Measurements from ENCODE around the gene ERBB4.

The ERBB4 gene

GRCh38 chr2:211512806-211513205 is 1025.8 kb downstream of the ERBB4 start:
- peak; percentile 29 for DNase-seq

- no peak for DNase-seq
Observed at GRCh38 chr2:211503856-211504255, 1034.7 kb downstream of the ERBB4 start.

GRCh38 chr2:211503198-211503597 is 1035.4 kb downstream of the ERBB4 start:
- no peak for DNase-seq

GRCh38 chr2:211498551-211499205 is 1039.9 kb downstream of the ERBB4 start:
- DNase-seq = no peak

- no peak for DNase-seq
Observed at GRCh38 chr2:211495339-211495738, 1043.3 kb downstream of the ERBB4 start.

GRCh38 chr2:211494536-211494935 is 1044.1 kb downstream of the ERBB4 start:
- peak; percentile 67 for DNase-seq

- DNase-seq = no peak
Observed at GRCh38 chr2:211494085-211494484, 1044.5 kb downstream of the ERBB4 start.

GRCh38 chr2:211487733-211488132 is 1050.9 kb downstream of the ERBB4 start:
- DNase-seq = peak; percentile 63

GRCh38 chr2:211479536-211480150 is 1059.0 kb downstream of the ERBB4 start:
- DNase-seq = no peak

GRCh38 chr2:211477537-211478275 is 1060.9 kb downstream of the ERBB4 start:
- no peak for DNase-seq

GRCh38 chr2:211473116-211473515 is 1065.5 kb downstream of the ERBB4 start:
- no peak for DNase-seq

GRCh38 chr2:211469664-211470059 is 1068.9 kb downstream of the ERBB4 start:
- no peak for DNase-seq

- DNase-seq = peak; percentile 55
Observed at GRCh38 chr2:211468877-211469663, 1069.5 kb downstream of the ERBB4 start.

GRCh38 chr2:211468217-211468616 is 1070.4 kb downstream of the ERBB4 start:
- DNase-seq = no peak

- no peak for DNase-seq
Observed at GRCh38 chr2:211463397-211463796, 1075.2 kb downstream of the ERBB4 start.

- DNase-seq = no peak
Observed at GRCh38 chr2:211458974-211459373, 1079.6 kb downstream of the ERBB4 start.

GRCh38 chr2:211457325-211457724 is 1081.3 kb downstream of the ERBB4 start:
- no peak for DNase-seq

- peak; percentile 83 for DNase-seq
Observed at GRCh38 chr2:211455216-211455841, 1083.3 kb downstream of the ERBB4 start.

GRCh38 chr2:211454679-211455078 is 1083.9 kb downstream of the ERBB4 start:
- DNase-seq = no peak

- DNase-seq = peak; percentile 41
Observed at GRCh38 chr2:211453311-211453887, 1085.2 kb downstream of the ERBB4 start.

- no peak for DNase-seq
Observed at GRCh38 chr2:211451642-211452041, 1087.0 kb downstream of the ERBB4 start.

- DNase-seq = no peak
Observed at GRCh38 chr2:211449819-211450218, 1088.8 kb downstream of the ERBB4 start.
